Amniotic stem cell (primary cell): ENCODE data around the gene KCNA2.
A peak's percentile ranks its signal among the peaks of the same experiment; 100 is the strongest.

ENCODE experiments used
- DNase-seq: peaks from one replicate; lab custom pipeline; 2025; lab: John Stamatoyannopoulos, UW

The KCNA2 gene

GRCh38 chr1:110628323-110629105 is 22.4 kb upstream of the KCNA2 start:
- no peak for DNase-seq

GRCh38 chr1:110627764-110628163 is 21.6 kb upstream of the KCNA2 start:
- DNase-seq = no peak

GRCh38 chr1:110626889-110627288 is 20.7 kb upstream of the KCNA2 start:
- no peak for DNase-seq

- no peak for DNase-seq
Observed at GRCh38 chr1:110620686-110621085, 14.5 kb upstream of the KCNA2 start.

GRCh38 chr1:110620250-110620615 is 14.1 kb upstream of the KCNA2 start:
- DNase-seq = no peak

- peak; percentile 11 for DNase-seq
Observed at GRCh38 chr1:110619412-110620249, 13.5 kb upstream of the KCNA2 start.

- DNase-seq = no peak
Observed at GRCh38 chr1:110618668-110619067, 12.5 kb upstream of the KCNA2 start.

- no peak for DNase-seq
Observed at GRCh38 chr1:110617589-110617988, 11.4 kb upstream of the KCNA2 start.

GRCh38 chr1:110617116-110617515 is 11.0 kb upstream of the KCNA2 start:
- no peak for DNase-seq

- DNase-seq = no peak
Observed at GRCh38 chr1:110616587-110616986, 10.4 kb upstream of the KCNA2 start.

- DNase-seq = peak; percentile 15
Observed at GRCh38 chr1:110615548-110616130, 9.5 kb upstream of the KCNA2 start.

GRCh38 chr1:110612060-110612745 is 6.0 kb upstream of the KCNA2 start:
- DNase-seq = no peak

GRCh38 chr1:110610696-110611286 is 4.6 kb upstream of the KCNA2 start:
- DNase-seq = no peak

- DNase-seq = no peak
Observed at GRCh38 chr1:110610084-110610483, 3.9 kb upstream of the KCNA2 start.

GRCh38 chr1:110608247-110608646 is 2.1 kb upstream of the KCNA2 start:
- no peak for DNase-seq

- DNase-seq = no peak
Observed at GRCh38 chr1:110607536-110608230, 1.5 kb upstream of the KCNA2 start.

- no peak for DNase-seq
Observed at GRCh38 chr1:110606657-110607535, 738 bp upstream of the KCNA2 start.

GRCh38 chr1:110605446-110605845 is 712 bp downstream of the KCNA2 start:
- DNase-seq = no peak

- DNase-seq = no peak
Observed at GRCh38 chr1:110604586-110605148, 1.5 kb downstream of the KCNA2 start.

- DNase-seq = no peak
Observed at GRCh38 chr1:110603058-110603457, 3.1 kb downstream of the KCNA2 start.
